HL-60/S4 treated with phorbol 12-myristate 13-acetate at 8.2 ng/mL for 4 days and 3 days (cell line): ENCODE results near the gene TBC1D23.

Experiments
- in situ Hi-C: fragments of 300-500 bp; cut with MboI; formaldehyde crosslinking; loops from 2 replicates; pipeline ENCODE4 v1.15.0; 2022; ENCODE audit warnings: low sequenced_read_pairs

TBC1D23 gene

GRCh38 chr3:100289339-100289738 lies 28.5 kb downstream of the TBC1D23 start:
- in situ Hi-C loops, result no loop called here

GRCh38 chr3:100295089-100295488 lies 34.3 kb downstream of the TBC1D23 start:
- in situ Hi-C loops, result no loop called here

- in situ Hi-C loops, result no loop called here
Measured at GRCh38 chr3:100297784-100298183, 37.0 kb downstream of the TBC1D23 start.

GRCh38 chr3:100299016-100299415 lies 38.2 kb downstream of the TBC1D23 start:
- in situ Hi-C loops, result no loop called here

DNA sequence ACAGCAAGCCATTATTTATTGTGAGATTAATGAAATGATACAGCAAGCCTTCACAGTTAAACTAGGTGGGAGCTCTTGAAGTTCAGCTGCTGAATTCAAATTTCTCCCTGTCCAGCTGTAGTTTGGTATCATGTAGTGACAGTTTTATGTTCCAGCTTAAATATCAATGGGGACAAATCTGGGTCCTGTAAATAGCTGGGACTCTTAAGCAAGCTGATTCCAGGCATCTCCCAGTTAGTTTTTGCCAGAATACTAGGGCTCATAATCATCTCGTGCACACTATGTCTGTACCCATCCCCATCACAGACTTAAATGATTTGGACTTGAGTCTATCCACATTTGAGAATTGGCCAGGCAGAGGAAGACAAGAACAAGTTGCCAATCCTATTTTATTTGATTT lies 45.9 kb downstream of the TBC1D23 start:
- in situ Hi-C loops, result no loop called here

- in situ Hi-C loops, result no loop called here
Measured at GRCh38 chr3:100310355-100310965, 49.7 kb downstream of the TBC1D23 start.

DNA sequence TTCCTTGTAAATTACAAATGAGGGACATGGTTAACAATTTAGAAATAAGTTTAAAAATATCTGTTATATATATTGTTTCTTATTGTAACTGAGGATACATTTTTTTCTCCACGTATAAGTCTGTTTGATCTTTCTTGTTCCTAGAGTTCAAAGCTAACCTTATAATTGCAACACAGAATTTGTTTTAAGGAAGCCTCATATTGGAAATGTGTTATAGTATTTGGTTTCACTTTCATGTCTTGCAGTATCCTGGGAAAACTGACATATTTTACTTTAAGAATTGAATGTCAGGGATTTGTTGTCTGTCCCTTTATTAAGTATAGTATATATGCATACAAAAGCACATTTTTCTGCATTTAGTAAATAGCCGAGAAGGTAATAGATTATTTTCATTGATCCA lies 50.2 kb downstream of the TBC1D23 start:
- in situ Hi-C loops, result no loop called here

GRCh38 chr3:100316641-100317069 lies 55.9 kb downstream of the TBC1D23 start:
- in situ Hi-C loops, result no loop called here

- in situ Hi-C loops, result no loop called here
Measured at GRCh38 chr3:100317912-100318311, 57.1 kb downstream of the TBC1D23 start.

GRCh38 chr3:100319951-100320350 lies 59.2 kb downstream of the TBC1D23 start:
- in situ Hi-C loops, result no loop called here

DNA sequence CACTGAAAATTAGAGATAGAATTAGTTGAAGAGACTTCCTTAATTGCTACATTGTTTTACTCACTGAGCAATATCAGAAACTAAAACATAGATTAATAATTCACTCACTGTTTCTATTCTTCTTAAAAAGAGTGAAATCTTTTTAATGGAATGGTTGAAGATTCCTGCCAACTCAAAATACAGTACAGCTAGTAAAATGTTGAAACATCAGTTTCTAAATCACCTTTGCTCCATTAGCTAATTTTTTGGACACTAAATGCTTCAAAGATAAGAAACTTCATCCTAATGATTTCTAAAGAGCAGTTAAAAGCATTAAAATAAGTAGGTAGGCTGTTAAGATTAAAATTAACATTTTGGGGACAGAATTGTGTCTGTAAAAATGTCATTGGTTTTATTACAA lies 63.3 kb downstream of the TBC1D23 start:
- in situ Hi-C loops, result no loop called here

DNA sequence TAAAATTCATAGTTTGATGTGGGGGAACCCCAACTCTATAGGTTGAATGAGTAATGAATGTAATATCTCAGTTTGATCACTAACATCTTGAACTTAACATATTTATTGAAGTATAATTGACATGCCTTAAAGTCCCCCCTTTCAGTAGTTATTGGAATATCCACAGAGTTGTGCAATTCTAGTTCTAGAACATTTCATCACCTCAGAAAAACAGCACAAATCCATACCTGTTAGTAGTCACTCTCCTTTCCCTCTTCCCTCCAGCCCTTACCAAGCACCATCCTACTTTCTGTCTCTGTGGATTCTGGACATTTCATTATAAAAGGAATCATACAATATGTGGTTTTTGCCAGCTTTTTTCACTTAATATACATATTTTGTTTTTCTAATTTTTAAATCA lies 65.0 kb downstream of the TBC1D23 start:
- in situ Hi-C loops, result loop anchor here (25.0 kb wide), 1 partner anchor 261 kb away; no protein-coding TSS in a partner anchor

DNA sequence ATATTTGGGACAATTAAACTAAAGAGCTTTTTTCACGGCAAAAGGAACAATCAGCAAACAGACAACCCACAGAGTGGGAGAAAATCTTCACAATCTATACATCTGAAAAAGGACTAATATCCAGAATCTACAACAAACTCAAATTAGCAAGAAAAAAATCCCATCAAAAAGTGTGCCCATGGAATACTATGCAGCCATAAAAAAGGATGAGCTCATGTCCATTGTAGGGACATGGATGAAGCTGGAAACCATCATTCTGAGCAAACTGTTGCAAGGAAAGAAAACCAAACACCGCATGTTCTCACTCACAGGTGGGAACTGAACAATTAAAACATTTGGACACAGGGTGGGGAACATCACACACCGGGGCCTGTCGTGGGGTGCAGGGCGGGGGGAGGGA lies 66.6 kb downstream of the TBC1D23 start:
- in situ Hi-C loops, result loop anchor here (25.0 kb wide), 1 partner anchor 260 kb away; no protein-coding TSS in a partner anchor

GRCh38 chr3:100329800-100330489 lies 69.2 kb downstream of the TBC1D23 start:
- in situ Hi-C loops, result loop anchor here (25.0 kb wide), 1 partner anchor 257 kb away; no protein-coding TSS in a partner anchor

DNA sequence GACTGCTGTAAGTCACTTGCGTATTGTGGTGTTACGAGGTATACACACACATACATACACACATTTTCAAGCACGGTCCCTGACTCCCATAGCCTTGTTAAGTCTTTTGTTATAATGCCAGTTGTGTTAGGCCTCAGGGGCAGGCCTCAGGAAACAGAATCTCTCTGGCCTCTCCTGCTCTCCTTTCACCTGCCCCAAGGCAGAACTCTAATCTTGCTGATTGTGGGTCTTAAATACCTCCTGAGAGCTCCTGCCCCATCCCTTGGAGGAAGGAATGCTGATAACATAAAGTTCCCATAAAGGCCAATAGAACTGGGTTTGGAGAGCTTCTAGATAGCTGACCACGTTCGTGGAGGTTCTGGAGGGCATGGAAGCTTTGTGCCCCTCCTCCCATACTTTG lies 69.9 kb downstream of the TBC1D23 start:
- in situ Hi-C loops, result loop anchor here (25.0 kb wide), 1 partner anchor 257 kb away; no protein-coding TSS in a partner anchor

GRCh38 chr3:100331660-100332059 lies 70.9 kb downstream of the TBC1D23 start:
- in situ Hi-C loops, result loop anchor here (25.0 kb wide), 1 partner anchor 256 kb away; no protein-coding TSS in a partner anchor

DNA sequence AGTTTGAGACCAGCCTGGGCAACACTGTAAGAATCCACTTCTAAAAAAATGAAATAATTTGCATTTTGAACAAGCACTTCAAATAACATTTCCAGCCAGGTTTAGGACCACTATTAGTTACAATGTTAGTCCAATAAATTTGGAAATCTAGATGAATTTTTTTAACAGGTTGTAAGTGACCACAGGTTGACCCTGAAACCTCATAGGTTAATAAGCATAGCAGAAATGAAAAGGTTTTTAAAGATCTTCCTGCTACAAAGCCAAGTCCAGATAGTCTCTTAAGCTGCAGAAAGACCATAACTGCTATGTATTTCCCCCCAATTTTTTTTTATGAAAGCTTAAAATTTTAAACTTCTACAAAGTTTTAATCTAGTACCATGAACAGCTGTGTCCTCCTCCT lies 72.3 kb downstream of the TBC1D23 start:
- in situ Hi-C loops, result loop anchor here (25.0 kb wide), 1 partner anchor 254 kb away; no protein-coding TSS in a partner anchor

DNA sequence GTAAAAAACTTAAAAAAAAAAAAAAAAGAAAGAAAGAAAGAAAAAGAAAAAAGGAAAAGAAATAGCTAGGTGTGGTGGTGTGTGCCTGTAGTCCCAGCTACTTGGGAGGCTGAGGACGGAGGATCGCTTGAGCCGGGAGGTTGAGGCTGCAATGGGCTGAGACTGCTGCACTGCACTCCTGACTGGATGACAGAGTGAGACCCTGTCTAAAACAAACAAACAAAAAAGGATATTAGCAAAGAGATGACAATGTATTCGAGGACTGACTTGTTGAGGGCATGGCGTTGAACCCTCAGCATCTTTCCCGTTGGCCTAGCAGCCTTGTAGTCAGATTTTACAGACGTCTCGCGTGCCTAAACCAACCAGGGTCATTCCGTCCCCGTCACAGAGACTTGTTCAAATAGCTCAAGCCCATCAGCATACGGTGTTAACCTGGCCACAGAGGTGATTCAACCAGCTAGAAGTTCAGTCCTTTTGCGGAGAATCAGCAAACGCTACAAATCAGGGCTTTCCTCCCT lies 73.2 kb downstream of the TBC1D23 start:
- in situ Hi-C loops, result loop anchor here (25.0 kb wide), 1 partner anchor 253 kb away; no protein-coding TSS in a partner anchor

GRCh38 chr3:100334488-100335351 lies 73.9 kb downstream of the TBC1D23 start, which contains the start of gene NIT2:
NIT2 (plus strand) TSS chr3:100334757; CDS start chr3:100334792, 35 bp downstream.
- in situ Hi-C loops, result loop anchor here (25.0 kb wide), 1 partner anchor 253 kb away; no protein-coding TSS in a partner anchor

DNA sequence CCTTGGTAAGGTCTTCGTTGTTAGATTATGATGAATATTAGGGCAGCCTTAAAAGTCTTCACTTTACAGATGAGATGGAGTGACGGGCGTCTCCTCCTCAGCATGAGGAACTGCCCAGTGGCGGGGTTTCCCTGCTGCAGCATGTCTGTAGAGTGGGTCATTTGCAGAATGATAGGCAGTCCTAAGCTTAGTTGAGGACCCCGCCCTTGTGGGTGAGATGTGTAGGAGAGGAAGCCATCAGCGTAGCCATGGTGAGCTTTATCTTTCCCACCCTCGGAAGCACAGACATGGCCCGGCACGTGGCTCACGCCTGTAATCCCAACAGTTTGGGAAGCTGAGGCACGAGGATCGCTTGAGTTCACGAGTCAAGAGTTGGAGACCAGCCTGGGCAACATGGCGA lies 74.6 kb downstream of the TBC1D23 start:
- in situ Hi-C loops, result loop anchor here (25.0 kb wide), 1 partner anchor 252 kb away; no protein-coding TSS in a partner anchor

DNA sequence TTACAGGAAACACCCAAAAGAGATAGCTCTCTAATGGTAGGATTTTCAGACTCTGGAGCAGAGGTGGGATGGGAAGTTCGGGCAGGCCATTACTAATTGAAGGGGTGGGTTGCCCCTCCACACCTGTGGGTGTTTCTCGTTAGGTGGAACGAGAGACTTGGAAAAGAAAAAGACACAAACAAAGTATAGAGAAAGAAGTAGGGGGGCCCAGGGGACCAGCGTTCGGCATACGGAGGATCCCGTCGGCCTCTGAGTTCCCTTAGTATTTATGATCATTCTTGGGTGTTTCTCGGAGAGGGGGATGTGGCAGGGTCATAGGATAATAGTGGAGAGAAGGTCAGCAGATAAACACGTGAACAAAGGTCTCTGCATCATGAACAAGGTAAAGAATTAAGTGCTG lies 75.4 kb downstream of the TBC1D23 start:
- in situ Hi-C loops, result loop anchor here (25.0 kb wide), 1 partner anchor 251 kb away; no protein-coding TSS in a partner anchor
